VCaP (cell line): ENCODE results near the gene COX5A.
A peak's percentile ranks its signal among the peaks of the same experiment; 100 is the strongest.

Experiments
- H3K27ac ChIP-seq: fragments of 450-650 bp; 2 replicates; pipeline ENCODE4 v1.5.1; 2017
- CTCF ChIP-seq: fragments of 450-650 bp; conservative IDR thresholded peaks from 2 replicates; pipeline ENCODE4 v1.5.1; 2017; ENCODE audit warnings: mild to moderate bottlenecking, moderate library complexity

COX5A gene

DNA sequence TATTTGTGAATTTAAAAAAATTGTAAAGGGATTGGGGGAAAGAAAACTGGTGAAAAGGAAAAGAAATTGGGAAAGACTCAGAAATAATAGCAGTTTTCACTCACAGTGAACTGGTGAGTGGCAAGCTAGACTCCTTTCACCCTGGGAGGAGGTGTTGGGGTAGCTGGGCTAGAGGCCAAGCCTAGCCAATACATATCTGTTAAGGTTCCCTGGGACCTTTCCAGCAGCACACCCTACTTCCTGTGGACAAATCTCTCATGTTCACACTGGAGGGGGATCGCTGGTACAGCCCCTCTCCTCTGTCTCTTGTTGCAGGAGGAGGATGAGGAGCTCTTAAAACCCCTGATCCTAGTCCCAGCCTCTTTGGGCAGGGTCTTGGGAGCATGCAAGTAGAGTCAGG, 22.4 kb upstream of the COX5A start:
- H3K27ac ChIP-seq, result peak overlapping the region; percentile 30; the same call in 1 of the 2 replicates
- TF ChIP-seq CTCF, result no peak

GRCh38 chr15:74959586-74959939, 21.7 kb upstream of the COX5A start:
- no peak overlapping the region for H3K27ac ChIP-seq
- no peak for TF ChIP-seq CTCF

- no peak overlapping the region for H3K27ac ChIP-seq
- no peak for TF ChIP-seq CTCF
Measured at GRCh38 chr15:74958908-74959585, 21.2 kb upstream of the COX5A start.

DNA sequence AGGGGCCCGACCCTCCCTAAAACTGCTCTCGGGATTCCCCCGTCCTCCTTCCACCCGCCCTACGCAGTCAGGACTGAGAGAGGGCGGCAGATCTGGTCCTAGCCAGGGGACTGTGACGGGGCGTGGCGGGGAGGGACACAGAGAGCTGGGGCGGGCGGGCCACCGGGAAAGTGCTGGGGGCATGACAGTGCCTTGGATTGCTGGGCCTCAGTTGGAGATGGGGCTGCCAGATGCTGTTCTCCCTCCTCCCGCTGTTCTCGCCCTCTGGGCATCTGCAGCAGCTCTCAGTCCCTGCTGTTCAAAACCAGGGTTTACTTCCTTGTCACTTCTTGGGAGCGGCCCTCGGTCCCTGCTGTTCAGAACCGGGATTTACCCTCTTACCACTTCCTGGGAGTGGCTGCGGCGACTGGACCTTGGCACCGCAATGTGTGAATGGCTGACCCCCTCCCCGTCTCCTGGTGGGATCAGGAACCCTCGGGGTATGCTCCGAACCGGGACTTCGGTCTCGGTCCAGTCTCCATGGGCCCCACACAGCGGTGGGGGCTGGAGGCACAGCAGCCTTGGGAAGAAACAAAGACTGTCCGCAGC, 20.5 kb upstream of the COX5A start:
- TF ChIP-seq CTCF, result no peak
- no peak overlapping the region for H3K27ac ChIP-seq

DNA sequence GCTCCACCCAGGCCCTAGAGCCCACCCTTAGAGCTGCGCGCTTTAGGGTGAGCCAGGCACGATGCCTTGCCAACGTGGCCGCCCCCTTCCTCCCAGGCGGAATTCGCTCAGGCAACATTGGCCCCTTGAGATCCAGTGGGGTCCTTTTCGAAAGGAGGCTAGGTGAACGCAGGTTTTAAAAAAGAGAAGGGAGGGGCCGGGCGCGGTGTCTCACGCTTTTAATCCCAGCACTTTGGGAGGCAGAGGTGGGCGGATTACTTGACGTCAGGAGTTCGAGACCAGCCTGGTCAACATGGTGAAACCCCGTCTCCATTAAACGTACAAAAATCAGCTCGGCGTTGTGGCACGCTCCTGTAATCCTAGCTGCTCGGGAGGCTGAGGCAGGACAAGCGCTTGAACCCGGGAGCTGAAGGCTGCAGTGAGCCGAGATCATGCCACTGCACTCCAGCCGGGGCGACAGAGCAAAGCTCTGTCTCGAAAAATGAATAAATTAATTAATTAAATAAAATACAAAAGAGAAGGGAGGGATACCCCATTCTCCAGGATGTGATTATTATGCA, 19.7 kb upstream of the COX5A start:
- H3K27ac ChIP-seq, result peak overlapping the region; percentile 80

GRCh38 chr15:74956648-74957475, 19.0 kb upstream of the COX5A start, which contains the start of gene RPP25:
RPP25 (minus strand) TSS chr15:74956772; CDS start chr15:74956583, 189 bp downstream.
- H3K27ac ChIP-seq, result peak within 1 kb of the TSS; percentile 80

More for the DNA sequence above, 19.7 kb upstream of the COX5A start:
- TF ChIP-seq CTCF, result no peak

More at GRCh38 chr15:74956648-74957475, 19.0 kb upstream of the COX5A start, which contains the start of gene RPP25:
- no peak for TF ChIP-seq CTCF
